Lower leg skin (tissue), 3 donors: ENCODE results near the gene EEFSEC.

Experiments used
- CTCF ChIP-seq, 3 donors: fragments of 450-650 bp; IDR thresholded peaks; one replicate each; pipeline ENCODE4 v1.5.1; 2016; ENCODE audit warnings: antibody characterized with exemption in 3 of 3, mild to moderate bottlenecking in 3 of 3, moderate library complexity in 2 of 3
- POLR2A ChIP-seq, 2 donors: fragments of 450-650 bp; IDR thresholded peaks; one replicate each; pipeline ENCODE4 v1.6.1; 2016 to 2017; ENCODE audit warnings: antibody characterized with exemption in 2 of 2, mild to moderate bottlenecking in 1 of 2, moderate library complexity in 1 of 2

GRCh38 chr3:128369881-128370642, 216.8 kb downstream of the EEFSEC start:
- TF ChIP-seq CTCF (IDR thresholded peaks at IDR 0.05) (no peak), POLR2A (IDR thresholded peaks at IDR 0.05) (no peak)
